IMR-90 (cell line): ENCODE data around the gene EEF1G. TPM values are rescaled to one million over a fixed set of nuclear protein-coding genes. Genes with fewer than 3 reads are reported as not detected.

ENCODE experiments used
- ATAC-seq: fragments of 200-7000 bp; cut with Tn5 transposase; 2 replicates; pipeline ENCODE4 v1.9.1; 2020; ENCODE audit warnings: low read depth, mild to moderate bottlenecking, moderate library complexity
- BruUV-seq: library from RNA; stranded (reverse); fragments of 400-500 nt; replicated peaks from 2 replicates; lab custom pipeline; 2021; lab: Mats Ljungman, UMichigan
- CTCF ChIA-PET: fragments of 300-600 bp; formaldehyde crosslinking; extraction: SDS; loops from one replicate; lab custom pipeline; 2021; ENCODE audit warnings: antibody characterized with exemption; lab: Yijun Ruan, JAX
- POLR2A ChIA-PET: fragments of 300-600 bp; sonication (Branson Sonifier 250); formaldehyde crosslinking; loops from one replicate; lab custom pipeline; 2022; ENCODE audit warnings: antibody characterized with exemption; ENCODE audit not compliant: unreplicated experiment; lab: Charles Lee
- DNase-seq: peaks from one replicate; pipeline ENCODE4 v3.0.0; 2013
- H2AFZ ChIP-seq: replicated peaks from 2 replicates; pipeline ENCODE3; 2013; ENCODE audit warnings: low read length, mild to moderate bottlenecking; ENCODE audit not compliant: poor library complexity
- H2AK5ac ChIP-seq: 2 replicates; pipeline ENCODE4 v1.6.1; 2013; ENCODE audit warnings: low read depth, low read length, inconsistent platforms
- H2AK9ac ChIP-seq: replicated peaks from 2 replicates; pipeline ENCODE3; 2013; ENCODE audit warnings: mild to moderate bottlenecking, low read depth, low read length, moderate library complexity; ENCODE audit not compliant: poor library complexity
- H2BK120ac ChIP-seq: 2 replicates; pipeline ENCODE4 v1.6.1; 2013; ENCODE audit warnings: low read depth, low read length, inconsistent platforms
- H2BK15ac ChIP-seq: 3 replicates; pipeline ENCODE4 v1.6.1; 2013; ENCODE audit warnings: low read depth, low read length, inconsistent platforms
- H2BK20ac ChIP-seq: 2 replicates; pipeline ENCODE4 v1.6.1; 2013; ENCODE audit warnings: low read depth, mild to moderate bottlenecking, inconsistent platforms, low read length, moderate library complexity
- H2BK5ac ChIP-seq: 2 replicates; pipeline ENCODE4 v1.6.1; 2013; ENCODE audit warnings: mild to moderate bottlenecking, low read depth, low read length, inconsistent platforms; ENCODE audit not compliant: poor library complexity, severe bottlenecking
- H3K14ac ChIP-seq: replicated peaks from 2 replicates; pipeline ENCODE4 v1.6.1; 2013; ENCODE audit warnings: low read depth, low read length, inconsistent platforms
- H3K18ac ChIP-seq: 2 replicates; pipeline ENCODE4 v1.6.1; 2013; ENCODE audit warnings: low read depth, low read length, control low read depth
- H3K23ac ChIP-seq: 2 replicates; pipeline ENCODE4 v1.6.1; 2013; ENCODE audit warnings: low read depth, low read length, inconsistent platforms
- H3K27ac ChIP-seq: 2 replicates; pipeline ENCODE4 v1.5.1; 2013; ENCODE audit warnings: mild to moderate bottlenecking, control low read depth, low read length; ENCODE audit not compliant: insufficient read depth
- H3K27me3 ChIP-seq: 2 replicates; pipeline ENCODE4 v1.6.1; 2013; ENCODE audit warnings: low read length; ENCODE audit not compliant: control insufficient read depth, insufficient read depth
- H3K36me3 ChIP-seq: 2 replicates; pipeline ENCODE4 v1.6.1; 2013; ENCODE audit warnings: low read length, mixed read lengths; ENCODE audit not compliant: control insufficient read depth, insufficient read depth
- H3K4ac ChIP-seq: 2 replicates; pipeline ENCODE4 v1.6.1; 2013; ENCODE audit warnings: low read depth, low read length, inconsistent platforms
- H3K4me1 ChIP-seq: 2 replicates; pipeline ENCODE4 v1.6.1; 2013; ENCODE audit warnings: low read length, mixed read lengths; ENCODE audit not compliant: control insufficient read depth, insufficient read depth
- H3K4me2 ChIP-seq: 2 replicates; pipeline ENCODE4 v1.6.1; 2013; ENCODE audit warnings: low read depth, mild to moderate bottlenecking, control low read depth, low read length, moderate library complexity
- H3K4me3 ChIP-seq: 2 replicates; pipeline ENCODE4 v1.5.1; 2013; ENCODE audit warnings: low read depth, mild to moderate bottlenecking, control low read depth, low read length, moderate library complexity; ENCODE audit not compliant: insufficient read depth
- H3K56ac ChIP-seq: 2 replicates; pipeline ENCODE4 v1.6.1; 2013; ENCODE audit warnings: low read length, inconsistent platforms; ENCODE audit not compliant: insufficient read depth; ENCODE audit errors: extremely low read depth
- H3K79me1 ChIP-seq, 2 experiments: 2 replicates each; pipeline ENCODE4 v1.6.1; 2013; ENCODE audit warnings: low read length in 2 of 2, inconsistent platforms in 1 of 2, low read depth in 1 of 2
- H3K9ac ChIP-seq: 2 replicates; pipeline ENCODE4 v1.6.1; 2013; ENCODE audit warnings: low read depth, low read length, control low read depth
- H3K9me1 ChIP-seq: 2 replicates; pipeline ENCODE4 v1.6.1; 2013; ENCODE audit warnings: low read length, inconsistent platforms; ENCODE audit not compliant: insufficient read depth
- H3K9me3 ChIP-seq: 2 replicates; pipeline ENCODE4 v1.6.1; 2013; ENCODE audit warnings: low read length; ENCODE audit not compliant: control insufficient read depth, insufficient read depth
- H4K20me1 ChIP-seq: 2 replicates; pipeline ENCODE4 v1.6.1; 2013; ENCODE audit warnings: low read length, inconsistent platforms; ENCODE audit not compliant: insufficient read depth
- H4K5ac ChIP-seq: 2 replicates; pipeline ENCODE4 v1.6.1; 2013; ENCODE audit warnings: mild to moderate bottlenecking, low read depth, low read length, control low read depth
- H4K8ac ChIP-seq, 2 experiments: 2 replicates each; pipeline ENCODE4 v1.6.1; 2013; ENCODE audit warnings: low read depth in 2 of 2, low read length in 2 of 2, control low read depth in 1 of 2, inconsistent platforms in 1 of 2
- H4K91ac ChIP-seq: 2 replicates; pipeline ENCODE4 v1.6.1; 2013; ENCODE audit warnings: low read depth, low read length, inconsistent platforms; ENCODE audit not compliant: insufficient read depth
- BHLHE40 ChIP-seq: fragments of 150-350 bp; IDR thresholded peaks from 2 replicates; pipeline ENCODE4 v1.6.1; 2016; ENCODE audit warnings: mild to moderate bottlenecking, low read depth, low read length
- CEBPB ChIP-seq: IDR thresholded peaks from 2 replicates; pipeline ENCODE4 v1.6.1; 2012; ENCODE audit warnings: low read depth, low read length, improper control_type of control experiment
- CHD1 ChIP-seq: IDR thresholded peaks from 2 replicates; pipeline ENCODE4 v1.6.1; 2012; ENCODE audit warnings: low read depth, low read length, improper control_type of control experiment
- MAFK ChIP-seq: IDR thresholded peaks from 2 replicates; pipeline ENCODE4 v1.6.1; 2012; ENCODE audit warnings: low read depth, low read length, improper control_type of control experiment
- MAZ ChIP-seq: IDR thresholded peaks from 2 replicates; pipeline ENCODE4 v1.6.1; 2012; ENCODE audit warnings: low read depth, mild to moderate bottlenecking, low read length, improper control_type of control experiment, moderate library complexity, borderline replicate concordance
- MXI1 ChIP-seq: IDR thresholded peaks from 2 replicates; pipeline ENCODE4 v1.6.1; 2012; ENCODE audit warnings: low read depth, mild to moderate bottlenecking, low read length, moderate library complexity, borderline replicate concordance
- NFE2L2 ChIP-seq: fragments of 150-350 bp; IDR thresholded peaks from 2 replicates; pipeline ENCODE4 v1.6.1; 2016; ENCODE audit warnings: low read depth, mild to moderate bottlenecking, low read length
- POLR2A ChIP-seq: IDR thresholded peaks from 2 replicates; pipeline ENCODE4 v1.6.1; 2012; ENCODE audit warnings: mild to moderate bottlenecking, low read depth, low read length
- RFX5 ChIP-seq: IDR thresholded peaks from 2 replicates; pipeline ENCODE4 v1.8.0; 2012; ENCODE audit warnings: low read depth, mild to moderate bottlenecking, low read length, moderate library complexity
- SMC3 ChIP-seq: fragments of 150-350 bp; IDR thresholded peaks from 2 replicates; pipeline ENCODE4 v1.6.1; 2016; ENCODE audit warnings: low read depth, mild to moderate bottlenecking, antibody characterized with exemption, low read length, moderate library complexity
- WGBS, 2 experiments: methylation state at CpG; one replicate each; pipeline versions ENCODE4 v1.1.5 to v1.1.7; 2013; ENCODE audit warnings: missing lambda C conversion rate in 2 of 2; ENCODE audit not compliant: insufficient read length in 1 of 2; ENCODE audit errors: extremely low coverage in 2 of 2; 5-methylcytosine and 5-hydroxymethylcytosine counted together
- dilution Hi-C: fragments of 300-500 bp; cut with HindIII; formaldehyde crosslinking; loops from one replicate; pipeline ENCODE4 v1.14.3; 2018; ENCODE audit warnings: low sequenced_read_pairs; ENCODE audit not compliant: unreplicated experiment
- in situ Hi-C: fragments of 300-500 bp; cut with MboI; formaldehyde crosslinking; loops from 3 replicates; pipeline ENCODE4 v1.14.3; 2019; ENCODE audit warnings: low sequenced_read_pairs, inconsistent platforms, mixed read lengths
- intact Hi-C: fragments of 100-400 bp; cut with micrococcal nuclease; formaldehyde crosslinking; loops from 2 replicates; pipeline ENCODE4 v1.10.0; 2022
- polyA plus RNA-seq, 3 experiments: library from polyadenylated mRNA; depleted of rRNA; stranded (reverse); fragments of >200 nt; gene quantifications; 2 replicates each; pipeline ENCODE4 v1.2.3, GENCODE V29; 2012; ENCODE audit warnings: low replicate concordance in 1 of 3
- total RNA-seq: library from RNA; depleted of rRNA; stranded (reverse); fragments of >200 nt; gene quantifications from 2 replicates; pipeline ENCODE4 v1.2.3, GENCODE V29; 2012
- TF ChIP-seq, protein P1 (sequence below): conservative IDR thresholded peaks from 2 replicates; pipeline ENCODE4 v1.5.1; 2012; ENCODE audit warnings: mild to moderate bottlenecking, low read depth, low read length, improper control_type of control experiment
- TF ChIP-seq, protein P2 (sequence below): fragments of 150-350 bp; IDR thresholded peaks from 2 replicates; pipeline ENCODE4 v1.6.1; 2017; ENCODE audit warnings: mild to moderate bottlenecking, antibody characterized with exemption, low read length, low read depth
- TF ChIP-seq, protein P3 (sequence below): fragments of 150-350 bp; IDR thresholded peaks from 2 replicates; pipeline ENCODE4 v1.6.1; 2016; ENCODE audit warnings: low read depth, mild to moderate bottlenecking, low read length, moderate library complexity, borderline replicate concordance

EEF1G gene
- total and polyA plus RNA-seq, 2 of the 4 experiments (the other 2 are of a cell fraction), result 1,684 to 1,857 TPM

DNA sequence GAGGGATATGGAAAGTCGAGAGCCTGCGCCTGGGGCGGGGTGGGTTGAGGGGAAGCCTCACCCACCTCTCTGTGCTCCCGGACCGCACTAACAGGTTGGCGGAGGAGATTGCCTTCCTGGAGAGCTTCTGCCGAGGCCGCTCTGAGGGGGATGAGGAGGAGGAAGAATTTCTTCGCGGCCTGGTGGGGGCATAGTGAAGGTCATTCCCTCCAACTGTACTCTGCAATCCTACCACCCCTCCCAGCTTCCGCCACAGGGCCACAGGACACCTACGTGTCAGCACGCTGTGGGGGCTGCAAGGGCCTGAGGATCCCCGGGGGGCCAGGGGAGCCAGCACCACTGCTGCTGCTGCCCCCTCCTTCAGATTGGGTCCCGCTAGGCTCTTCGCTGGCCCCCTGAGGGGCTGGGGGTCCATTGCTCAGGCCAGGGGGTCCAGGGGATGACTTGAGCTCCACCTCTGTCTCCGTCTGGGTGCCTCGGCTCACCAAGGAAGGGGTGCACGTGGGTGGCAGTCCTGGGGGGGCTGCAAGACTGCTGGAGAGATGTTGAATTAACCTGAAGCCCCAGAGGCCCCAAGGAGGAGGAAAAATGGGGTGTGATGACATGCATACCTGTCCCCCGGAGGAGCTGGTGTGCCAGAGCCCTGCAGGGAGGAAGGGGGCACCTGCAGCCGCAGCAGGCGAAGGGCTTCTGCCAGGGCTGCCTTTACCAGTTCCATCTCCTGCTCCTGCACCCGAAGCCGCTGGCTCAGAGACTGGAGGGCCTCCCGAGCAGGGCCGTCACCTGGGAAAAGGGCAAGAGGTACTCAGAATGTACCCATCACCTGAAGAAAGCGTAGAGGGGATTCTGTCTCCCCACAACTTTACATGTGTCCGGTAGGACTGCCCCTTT lies 37.4 kb upstream of the EEF1G start:
- Histone ChIP-seq H2AFZ (peak overlapping the region; percentile 84), H3K4me2 (peak overlapping the region; percentile 98), H2AK5ac (peak overlapping the region; percentile 30), H3K56ac (0 out of 2 replicates have a peak overlapping the region, but pooled peaks have one; percentile 54), H3K9me1 (no peaks in the 10 kb centered on the region), H2BK120ac (no peak overlapping the region), H3K9ac (peak overlapping the region; percentile 76), H3K36me3 (peaks cover 26% of the 10 kb centered on the region), H3K23ac (peak overlapping the region; percentile 82), H3K4me1 (peaks cover 10% of the 10 kb centered on the region), H3K27me3 (no peaks in the 10 kb centered on the region), H2BK20ac (no peak overlapping the region), H3K9me3 (no peaks in the 10 kb centered on the region), H3K4ac (peak overlapping the region; percentile 79), H4K5ac (peak overlapping the region; percentile 23; the same call in 1 of the 2 replicates), H2BK5ac (peak overlapping the region; percentile 66), H4K8ac (peak overlapping the region; percentile 4 to 83; a peak in 1 of 4 replicates), H4K20me1 (peaks cover 11% of the 10 kb centered on the region), H3K79me1 (peaks cover 14 to 21% of the 10 kb centered on the region in 2 experiments; a peak in 3 of 4 replicates), H4K91ac (peak overlapping the region; percentile 53; the same call in 1 of the 2 replicates), H3K27ac (peak overlapping the region; percentile 55), H3K14ac (peak overlapping the region; percentile 62), H3K18ac (0 out of 2 replicates have a peak overlapping the region, but pooled peaks have one; percentile 10), H3K4me3 (peak overlapping the region; percentile 78), H2BK15ac (no peak overlapping the region), H2AK9ac (peak overlapping the region; percentile 91)
- DNase-seq, result no peak
- in situ Hi-C loops, result no loop called here
- 61% methylated on average over 3 of the region's 28 CpGs; no CpG with 5 or more reads in 1 of the 2 experiments for WGBS, 2 experiments
- ATAC-seq, result no peak
- no TSS peak for BruUV-seq
- CTCF ChIA-PET, result interaction anchor here (1.0 to 1.9 kb wide), 5 partner anchors 11 to 54 kb away, joined by 3 to 4 read pairs (median 3); partner anchors contain the start of genes B3GAT3, C11orf98, CSKMT and TUT1
- dilution Hi-C loops, result no loop called here
- intact Hi-C loops, result loop anchor here (5.0 kb wide), 1 partner anchor 251 kb away; no protein-coding TSS in a partner anchor
- POLR2A ChIA-PET, result interaction anchor here (0.6 kb wide), 1 partner anchor 33 kb away, joined by 7 read pairs; no protein-coding TSS in a partner anchor
- TF ChIP-seq MAFK (no peak), CEBPB (no peak), CHD1 (no peak), RFX5 (no peak), MAZ (no peak), BHLHE40 (no peak), MXI1 (no peak), NFE2L2 (no peak), POLR2A (no peak), SMC3 (no peak)
- TF ChIP-seq, protein P1, sequence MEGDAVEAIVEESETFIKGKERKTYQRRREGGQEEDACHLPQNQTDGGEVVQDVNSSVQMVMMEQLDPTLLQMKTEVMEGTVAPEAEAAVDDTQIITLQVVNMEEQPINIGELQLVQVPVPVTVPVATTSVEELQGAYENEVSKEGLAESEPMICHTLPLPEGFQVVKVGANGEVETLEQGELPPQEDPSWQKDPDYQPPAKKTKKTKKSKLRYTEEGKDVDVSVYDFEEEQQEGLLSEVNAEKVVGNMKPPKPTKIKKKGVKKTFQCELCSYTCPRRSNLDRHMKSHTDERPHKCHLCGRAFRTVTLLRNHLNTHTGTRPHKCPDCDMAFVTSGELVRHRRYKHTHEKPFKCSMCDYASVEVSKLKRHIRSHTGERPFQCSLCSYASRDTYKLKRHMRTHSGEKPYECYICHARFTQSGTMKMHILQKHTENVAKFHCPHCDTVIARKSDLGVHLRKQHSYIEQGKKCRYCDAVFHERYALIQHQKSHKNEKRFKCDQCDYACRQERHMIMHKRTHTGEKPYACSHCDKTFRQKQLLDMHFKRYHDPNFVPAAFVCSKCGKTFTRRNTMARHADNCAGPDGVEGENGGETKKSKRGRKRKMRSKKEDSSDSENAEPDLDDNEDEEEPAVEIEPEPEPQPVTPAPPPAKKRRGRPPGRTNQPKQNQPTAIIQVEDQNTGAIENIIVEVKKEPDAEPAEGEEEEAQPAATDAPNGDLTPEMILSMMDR, result no peak
- TF ChIP-seq, protein P2, sequence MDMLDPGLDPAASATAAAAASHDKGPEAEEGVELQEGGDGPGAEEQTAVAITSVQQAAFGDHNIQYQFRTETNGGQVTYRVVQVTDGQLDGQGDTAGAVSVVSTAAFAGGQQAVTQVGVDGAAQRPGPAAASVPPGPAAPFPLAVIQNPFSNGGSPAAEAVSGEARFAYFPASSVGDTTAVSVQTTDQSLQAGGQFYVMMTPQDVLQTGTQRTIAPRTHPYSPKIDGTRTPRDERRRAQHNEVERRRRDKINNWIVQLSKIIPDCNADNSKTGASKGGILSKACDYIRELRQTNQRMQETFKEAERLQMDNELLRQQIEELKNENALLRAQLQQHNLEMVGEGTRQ, result no peak
- TF ChIP-seq, protein P3, sequence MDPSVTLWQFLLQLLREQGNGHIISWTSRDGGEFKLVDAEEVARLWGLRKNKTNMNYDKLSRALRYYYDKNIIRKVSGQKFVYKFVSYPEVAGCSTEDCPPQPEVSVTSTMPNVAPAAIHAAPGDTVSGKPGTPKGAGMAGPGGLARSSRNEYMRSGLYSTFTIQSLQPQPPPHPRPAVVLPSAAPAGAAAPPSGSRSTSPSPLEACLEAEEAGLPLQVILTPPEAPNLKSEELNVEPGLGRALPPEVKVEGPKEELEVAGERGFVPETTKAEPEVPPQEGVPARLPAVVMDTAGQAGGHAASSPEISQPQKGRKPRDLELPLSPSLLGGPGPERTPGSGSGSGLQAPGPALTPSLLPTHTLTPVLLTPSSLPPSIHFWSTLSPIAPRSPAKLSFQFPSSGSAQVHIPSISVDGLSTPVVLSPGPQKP, result no peak
